Stimulated activated CD4-positive, alpha-beta T cell treated with anti-CD3 and anti-CD28 coated beads, Interleukin-4, amount 100 ng/mL, for 24 hours (primary cell): ENCODE results near the gene YDJC.
"Not testable (repeated sequence)": the region's sequence is repeated elsewhere in the genome, so short reads cannot be mapped to it uniquely, and the experiment has no call there.

ENCODE experiments used
- DNase-seq: peaks from one replicate; pipeline ENCODE4 v3.0.0-alpha.2; 2020

The YDJC gene

DNA sequence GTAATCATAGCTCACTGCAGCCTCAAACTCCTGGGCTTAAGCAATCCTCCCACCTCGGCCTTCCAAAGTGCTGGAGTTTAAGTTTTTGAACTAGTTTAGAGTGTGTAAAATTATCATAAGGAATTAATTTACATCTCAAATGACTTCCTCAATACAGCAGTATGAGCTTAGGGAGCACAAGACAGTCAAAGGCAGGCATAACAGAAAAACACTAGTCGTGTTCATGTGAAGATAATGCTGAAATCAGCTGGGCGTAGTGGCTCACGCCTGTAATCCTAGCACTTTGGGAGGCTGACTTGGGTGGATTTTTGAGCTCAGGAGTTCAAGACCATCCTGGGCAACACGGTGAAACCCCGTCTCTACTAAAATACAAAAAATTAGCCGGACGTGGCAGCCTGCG lies 25.8 kb downstream of the YDJC start:
- DNase-seq: no peak

DNA sequence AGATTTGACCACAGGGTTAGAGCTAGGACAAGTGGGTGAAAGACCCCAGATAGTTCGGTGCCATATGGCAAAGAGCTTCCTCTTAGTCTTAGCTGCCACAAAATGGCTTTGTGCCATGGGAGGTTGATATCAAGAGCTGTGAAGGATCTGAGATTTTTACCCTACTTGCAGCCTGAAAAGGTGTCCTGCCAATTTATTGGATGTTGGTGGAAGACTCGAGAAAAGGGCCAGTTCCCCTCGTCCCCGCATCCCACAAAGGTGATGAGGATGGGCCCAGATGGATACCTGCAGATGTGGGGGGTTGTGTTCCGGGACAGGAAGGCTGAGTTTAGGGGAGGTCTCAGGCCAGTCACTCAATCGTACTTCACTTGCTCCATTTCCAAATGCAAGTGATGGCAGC lies 27.2 kb downstream of the YDJC start:
- no peak for DNase-seq

DNA sequence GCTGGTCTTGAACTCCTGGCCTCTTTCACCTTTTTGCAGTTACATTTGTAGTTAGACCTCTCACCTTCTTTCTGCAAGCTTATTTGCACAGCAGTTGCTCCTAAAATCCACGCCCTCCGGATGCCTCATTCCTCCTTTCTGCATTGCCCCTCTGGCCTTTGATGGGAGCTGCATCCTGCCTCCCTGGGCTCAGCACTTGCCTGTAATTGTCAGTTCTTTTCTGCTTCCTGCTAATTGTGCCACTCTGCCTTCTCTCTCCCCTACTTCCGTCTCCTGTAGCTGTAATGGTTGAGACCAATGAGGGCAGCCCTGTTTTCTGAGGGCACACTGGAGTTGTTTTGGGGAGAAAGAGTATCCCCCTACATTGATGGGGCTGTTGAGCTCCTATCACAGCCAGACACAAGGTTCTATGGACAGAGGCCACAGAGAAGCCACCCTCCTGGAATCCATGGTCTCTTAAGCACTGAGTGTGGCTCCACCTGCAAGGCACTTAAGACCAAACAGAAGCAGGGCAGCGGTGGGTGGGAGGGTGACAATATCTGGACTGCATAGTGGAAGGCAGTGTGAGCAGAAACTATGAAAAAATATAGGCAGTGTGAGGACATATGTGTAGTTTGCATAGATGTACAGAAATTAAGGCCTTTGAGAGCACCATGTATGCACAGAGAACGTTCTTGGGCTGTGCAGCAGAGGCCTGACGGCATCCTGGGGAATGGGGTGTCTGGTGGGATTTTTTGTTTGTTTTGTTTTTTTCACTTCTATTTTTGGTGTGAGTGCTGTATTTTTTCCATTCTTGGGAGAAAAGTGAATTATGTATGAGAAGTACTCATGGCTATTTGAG lies 30.5 kb downstream of the YDJC start:
- no peak for DNase-seq

DNA sequence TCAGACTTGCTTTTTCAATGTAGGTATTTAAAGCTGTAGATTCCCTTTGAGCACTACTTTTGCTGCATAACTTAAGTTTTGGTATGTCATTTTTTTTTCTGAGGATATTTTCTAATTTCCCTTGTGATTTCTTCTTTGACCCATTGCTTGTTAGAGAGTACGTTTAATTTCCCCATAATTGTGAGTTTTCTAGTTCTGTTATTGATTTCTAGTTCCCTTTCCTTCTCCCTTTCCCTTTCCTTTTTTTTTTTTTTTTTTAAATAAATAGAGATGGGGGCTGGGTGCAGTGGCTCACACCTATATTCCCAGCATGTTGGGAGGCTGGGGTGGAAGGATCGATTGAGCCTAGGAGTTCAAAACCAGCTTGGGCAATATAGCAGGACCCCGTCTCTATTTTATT lies 31.5 kb downstream of the YDJC start:
- no peak for DNase-seq

DNA sequence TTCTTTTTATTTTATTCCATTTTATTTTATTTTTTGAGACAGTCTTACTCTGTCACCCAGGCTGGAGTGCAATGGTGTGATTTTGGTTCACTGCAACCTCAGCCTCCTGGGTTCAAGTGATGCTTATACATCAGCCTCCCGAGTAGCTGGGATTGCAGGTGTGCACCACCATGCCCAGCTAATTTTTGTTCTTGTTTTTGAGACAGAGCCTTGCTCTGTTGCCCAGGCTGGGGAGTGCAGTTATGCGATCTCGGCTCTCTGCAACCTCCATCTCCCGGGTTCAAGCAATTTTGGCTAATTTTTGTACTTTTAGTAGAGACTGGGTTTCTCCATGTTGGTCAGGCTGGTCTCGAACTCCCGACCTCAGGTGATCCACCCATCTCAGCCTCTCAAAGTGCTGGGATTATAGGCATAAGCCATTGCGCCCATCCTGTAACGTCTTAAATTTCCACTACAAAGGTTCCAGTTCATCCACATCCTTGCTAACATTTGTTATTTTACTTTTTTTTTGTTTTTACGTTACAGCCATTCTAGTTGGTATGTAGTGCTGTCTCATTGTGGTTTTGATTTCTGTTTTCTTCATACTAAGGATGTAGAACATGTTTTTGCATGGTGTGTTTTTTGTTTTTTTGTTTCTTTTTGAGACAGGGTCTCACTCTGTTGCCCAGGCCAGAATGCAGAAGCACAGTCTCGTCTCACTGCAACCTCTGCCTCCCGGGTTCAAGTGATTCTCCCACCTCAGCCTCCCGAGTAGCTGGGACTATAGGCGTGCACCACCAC lies 33.3 kb downstream of the YDJC start:
- DNase-seq: not testable (repeated sequence)

DNA sequence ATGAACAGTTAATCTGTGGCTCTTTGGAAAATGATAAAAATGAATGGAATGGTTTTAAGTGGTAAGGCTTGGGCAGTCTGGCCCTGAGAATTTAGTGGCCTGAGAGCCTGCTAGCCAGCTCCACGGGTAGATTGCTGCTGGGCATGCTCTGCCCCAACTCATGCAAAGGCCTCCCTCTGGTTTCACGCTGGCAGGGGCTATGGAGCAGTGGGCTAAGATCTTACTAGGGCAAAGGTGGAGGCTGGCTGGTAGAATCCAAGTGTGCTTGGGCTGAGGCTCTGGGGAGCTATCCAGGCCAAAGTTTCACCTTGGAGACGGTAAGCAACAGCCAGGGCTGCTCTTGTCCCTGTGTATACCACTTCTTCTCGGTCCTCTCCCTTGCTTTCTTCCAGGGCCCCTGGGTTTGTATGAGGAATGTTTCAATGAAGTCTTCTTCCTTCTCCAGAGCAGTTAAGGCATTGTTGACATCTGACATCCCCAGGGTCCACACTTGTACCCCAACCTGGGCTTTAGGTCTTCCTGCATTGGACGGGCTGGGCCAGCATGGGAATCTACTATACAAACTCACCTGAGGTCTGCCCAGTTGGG lies 34.9 kb downstream of the YDJC start:
- DNase-seq: no peak

DNA sequence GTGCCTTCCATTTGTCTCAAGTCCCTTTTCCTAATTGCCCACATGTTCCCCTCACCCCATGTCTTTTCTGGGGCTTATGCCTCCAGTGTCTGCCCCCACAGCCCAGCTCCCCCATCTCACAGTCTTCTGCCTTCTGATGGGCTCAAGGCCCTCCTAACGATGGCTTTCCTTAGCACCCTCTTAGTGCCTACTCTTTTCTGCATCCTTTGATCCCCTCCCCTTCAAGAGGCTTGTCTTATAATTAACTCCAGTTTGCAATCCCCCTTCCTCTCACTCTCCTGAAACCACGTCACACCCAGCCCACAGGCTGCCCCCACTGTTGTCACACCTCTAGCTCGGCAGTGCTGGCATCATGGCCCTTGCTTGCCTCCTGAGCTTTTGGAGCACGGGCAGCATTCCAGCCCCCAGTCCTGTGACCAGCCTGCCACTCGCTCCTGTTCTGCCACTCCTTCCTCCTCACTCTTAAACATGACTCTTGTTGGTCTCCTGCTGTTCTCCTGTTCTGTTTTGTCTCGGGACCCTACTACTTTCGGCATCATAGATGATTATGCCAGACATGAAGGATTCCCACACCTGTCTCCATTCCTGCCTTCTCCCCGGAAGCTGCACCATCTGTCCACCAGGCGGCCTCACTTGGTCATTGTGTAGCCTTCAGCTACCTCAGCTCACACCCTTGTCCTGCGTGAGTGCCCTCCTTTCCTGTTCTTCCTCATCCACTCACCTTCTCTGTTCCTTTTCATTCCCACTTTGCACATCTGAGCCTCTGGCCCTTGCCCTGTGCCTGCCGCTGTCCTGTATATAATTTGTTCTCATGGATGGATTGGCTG lies 36.2 kb downstream of the YDJC start:
- DNase-seq: no peak

DNA sequence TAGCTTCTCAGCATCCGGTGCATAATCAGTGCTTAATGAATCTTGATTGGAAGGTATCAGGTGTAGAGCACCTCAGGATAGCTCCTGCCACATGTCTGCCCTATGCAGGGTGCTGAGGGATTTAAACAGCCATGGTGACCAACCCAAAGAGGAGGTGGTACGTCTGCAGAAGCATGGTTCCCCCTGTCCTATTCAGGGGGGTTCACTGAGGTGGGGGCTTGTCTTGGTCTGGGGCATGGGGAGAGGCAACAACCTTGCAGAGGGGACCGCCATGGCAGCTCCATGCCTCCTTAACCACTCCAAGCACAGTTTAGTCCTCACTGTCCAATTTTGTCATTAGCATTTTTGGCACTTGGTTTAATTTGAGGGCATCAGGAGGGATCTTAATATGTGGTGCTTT lies 37.4 kb downstream of the YDJC start:
- no peak for DNase-seq

DNA sequence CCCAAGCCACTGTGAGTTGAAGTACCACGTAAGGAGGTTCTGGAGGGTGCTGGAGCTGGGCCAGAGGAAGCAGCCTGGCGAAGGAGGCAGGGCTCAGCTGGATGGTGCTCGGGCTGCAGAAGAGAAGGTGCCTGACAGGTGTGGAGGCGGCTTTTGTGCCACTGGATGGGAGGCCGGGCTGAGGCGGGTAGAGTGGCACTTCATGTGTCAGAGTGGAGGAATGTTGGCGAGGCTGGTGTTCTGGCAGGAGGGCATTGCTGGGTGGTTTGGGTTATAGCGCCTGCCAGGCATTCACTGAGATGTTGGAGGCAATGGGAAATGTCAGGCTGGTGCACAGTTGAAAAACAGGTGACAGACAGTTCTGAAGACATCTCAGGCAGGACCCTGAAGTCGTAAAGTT lies 38.1 kb downstream of the YDJC start:
- DNase-seq: no peak

DNA sequence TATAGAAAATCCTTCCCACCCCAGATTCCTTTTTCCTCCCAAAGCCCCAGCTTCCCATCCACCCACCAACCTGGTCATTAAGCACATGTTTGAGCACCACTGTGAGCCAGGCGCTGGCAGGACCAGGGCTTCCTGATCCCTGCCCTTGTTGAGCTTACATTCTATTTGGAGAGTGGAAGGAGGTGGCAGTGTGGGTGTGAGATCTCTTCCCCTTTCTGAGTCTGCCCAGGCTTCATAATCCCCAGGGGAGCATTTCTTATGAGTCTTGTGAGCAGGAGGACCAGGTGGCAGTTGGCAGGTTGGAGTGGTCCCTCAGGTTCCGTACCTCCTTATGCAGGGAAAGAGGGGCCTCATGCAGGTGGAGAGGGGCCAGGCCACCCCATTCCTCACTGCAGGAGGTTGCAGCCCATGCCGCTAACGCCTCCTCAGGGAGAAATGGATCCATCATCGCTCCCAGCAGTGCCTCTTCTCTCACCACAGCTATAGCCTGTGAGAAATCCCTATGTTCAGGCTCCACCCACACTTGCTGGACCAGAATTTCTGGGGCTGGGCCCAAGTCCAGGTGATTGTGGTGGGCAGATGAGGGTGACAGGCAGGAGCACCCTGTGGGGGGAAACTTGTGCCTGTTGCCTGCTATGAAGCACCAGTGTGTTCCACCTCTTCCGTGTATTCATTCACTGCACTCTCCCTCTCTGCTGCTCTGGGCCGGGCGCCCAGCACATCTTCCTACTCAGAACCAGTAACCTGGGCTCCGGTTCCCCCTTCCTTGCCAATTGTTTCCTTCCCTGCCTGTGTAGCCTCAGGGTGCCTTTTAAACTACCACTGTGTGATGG lies 38.8 kb downstream of the YDJC start:
- no peak for DNase-seq

DNA sequence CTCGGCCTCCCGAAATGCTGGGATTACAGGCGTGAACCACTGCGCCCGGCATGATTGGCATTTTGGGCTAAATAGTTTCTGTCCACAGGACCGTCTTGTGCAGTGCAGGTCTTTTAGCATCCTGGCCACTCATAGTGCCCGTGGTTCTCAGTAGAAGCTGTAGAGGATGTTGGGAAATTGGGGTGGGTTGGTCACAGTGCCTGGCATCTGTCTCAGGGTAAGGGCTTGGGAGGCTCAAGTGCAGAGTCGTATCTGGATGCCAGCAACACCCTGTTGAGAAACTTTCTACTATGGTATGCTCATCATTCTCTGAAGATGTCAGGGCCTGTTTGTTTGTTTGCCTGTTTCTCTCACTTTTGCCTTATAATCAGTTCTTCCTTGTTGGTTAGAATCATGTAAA lies 40.4 kb downstream of the YDJC start:
- DNase-seq: no peak

DNA sequence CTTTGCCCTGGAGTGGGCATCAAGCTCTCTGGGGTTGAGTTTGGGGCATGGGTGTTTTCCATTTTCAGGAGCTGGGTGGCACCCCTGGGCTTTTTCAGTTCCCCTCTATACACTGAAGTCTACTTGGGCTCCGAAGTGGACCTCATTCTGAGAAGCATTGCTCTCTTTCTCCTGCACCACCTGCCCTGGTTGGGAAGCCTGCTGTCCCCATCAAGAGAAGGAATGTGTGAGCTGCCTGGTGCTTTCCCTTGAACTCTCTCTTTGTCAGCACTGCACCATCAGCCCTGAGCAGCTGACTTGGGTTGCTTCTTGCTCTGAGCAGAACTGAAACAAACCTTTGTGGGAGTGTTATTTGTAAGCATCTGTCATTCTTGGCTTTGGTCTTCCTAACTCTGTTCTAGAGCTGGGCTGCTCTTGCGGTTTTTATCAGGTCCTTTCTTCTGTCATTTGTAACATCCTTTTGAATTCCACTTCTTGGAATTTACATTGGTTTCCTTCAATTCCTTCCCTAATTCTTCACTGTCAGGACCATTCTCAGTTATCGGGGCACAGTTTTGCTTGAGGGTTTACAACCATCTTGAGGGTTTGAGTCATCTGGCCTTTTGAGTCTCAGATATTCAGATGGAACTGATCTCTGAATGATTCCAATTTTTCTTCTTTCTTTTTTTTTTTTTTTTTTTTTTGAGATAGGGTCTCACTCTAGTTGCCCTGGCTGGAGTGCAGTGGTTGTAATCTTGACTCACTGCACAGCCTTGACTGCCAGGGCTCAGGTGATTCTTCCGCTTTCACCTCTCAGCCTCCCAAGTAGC lies 41.8 kb downstream of the YDJC start:
- peak; percentile 66 for DNase-seq

DNA sequence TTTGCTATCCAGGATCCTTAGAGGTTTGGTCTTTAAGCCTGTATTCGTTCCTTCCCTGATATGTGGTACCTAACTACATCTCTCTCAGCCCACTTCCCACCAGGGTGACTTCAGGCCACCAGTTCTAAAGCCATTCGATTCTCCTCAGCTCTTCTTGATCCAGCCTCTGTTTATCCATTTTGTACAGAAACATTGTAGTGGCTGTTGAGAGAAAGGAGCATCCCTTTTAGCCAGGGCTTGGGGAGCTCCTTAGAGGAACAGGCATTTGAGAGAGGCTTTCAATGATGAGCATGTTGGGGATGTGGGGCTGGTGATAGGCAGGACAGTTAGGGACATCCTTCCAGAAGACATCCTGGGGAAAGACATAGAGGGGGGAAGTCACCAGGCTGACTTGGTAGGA lies 44.4 kb downstream of the YDJC start:
- no peak for DNase-seq

DNA sequence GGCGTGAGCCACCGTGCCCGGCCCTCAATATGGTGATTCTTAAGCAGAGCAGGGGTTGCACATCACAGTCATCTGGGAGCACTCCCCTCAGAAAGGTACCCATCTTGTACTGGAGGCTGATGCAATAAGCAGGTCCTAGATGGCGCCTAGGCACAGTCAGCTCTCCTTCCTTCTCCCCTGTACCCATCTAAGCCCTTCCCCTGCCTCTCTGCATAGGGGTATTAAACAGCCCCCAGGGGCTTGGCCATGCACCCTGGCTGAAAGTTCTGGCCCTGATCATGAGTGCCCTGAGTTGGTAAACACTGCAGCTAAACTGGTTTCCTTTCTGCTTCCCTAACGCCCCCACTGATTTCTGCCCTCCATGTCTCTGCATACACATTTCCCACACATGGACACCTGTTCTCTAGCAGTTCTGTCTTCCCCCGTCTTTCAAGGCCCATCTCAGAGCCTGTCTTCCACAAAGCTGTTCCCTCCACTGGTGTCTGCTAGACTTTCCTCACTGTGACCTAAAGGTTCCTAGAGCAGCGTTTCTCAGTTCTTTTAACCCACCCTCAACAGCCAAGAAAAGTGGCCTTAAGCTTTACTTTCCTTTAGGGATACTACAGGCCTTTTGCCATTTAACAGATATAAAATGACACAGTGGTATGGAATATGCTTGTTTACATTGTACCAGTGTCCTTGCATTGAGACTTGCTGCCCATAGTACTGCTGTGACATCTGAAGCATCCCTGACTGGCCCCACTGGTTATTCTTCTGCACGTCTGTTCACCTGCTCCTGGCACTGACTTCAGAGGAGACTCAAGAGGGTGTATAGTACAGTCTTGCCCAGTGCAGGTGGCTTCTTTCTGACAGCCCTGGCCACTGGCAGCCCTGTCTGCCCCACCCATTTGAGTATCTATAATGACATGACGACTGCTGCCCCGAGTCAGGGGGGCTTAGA lies 46.8 kb downstream of the YDJC start:
- no peak for DNase-seq

DNA sequence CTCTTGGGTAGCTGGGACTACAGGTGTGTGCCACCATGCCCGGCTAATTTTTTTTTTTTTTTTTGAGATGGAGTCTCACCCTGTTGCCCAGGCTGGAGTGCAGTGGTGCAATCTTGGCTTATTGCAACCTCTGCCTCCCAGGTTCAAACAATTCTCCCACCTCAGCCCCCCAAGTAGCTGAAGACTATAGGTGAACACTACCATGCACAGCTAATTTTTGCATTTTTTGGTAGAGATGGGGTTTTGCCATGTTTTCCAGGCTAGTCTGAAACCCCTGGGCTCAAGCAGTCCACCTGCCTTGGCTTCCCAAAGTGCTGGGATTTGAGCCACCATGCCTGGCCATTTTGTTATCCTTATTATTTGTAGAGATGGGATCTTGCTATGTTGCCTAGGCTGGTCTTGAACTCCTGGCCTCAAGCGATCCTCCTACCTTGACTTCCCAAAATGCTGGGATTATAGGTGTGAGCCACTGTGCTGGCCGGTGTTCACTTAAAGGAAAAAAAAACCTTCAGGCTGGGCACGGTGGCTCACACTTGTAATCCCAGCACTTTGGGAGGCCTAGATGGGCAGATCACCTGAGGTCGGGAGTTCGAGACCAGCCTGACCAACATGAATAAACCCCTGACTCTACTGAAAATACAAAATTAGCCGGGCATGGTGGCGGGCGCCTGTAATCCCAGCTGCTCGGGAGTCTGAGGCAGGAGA lies 48.7 kb downstream of the YDJC start:
- not testable (repeated sequence) for DNase-seq

DNA sequence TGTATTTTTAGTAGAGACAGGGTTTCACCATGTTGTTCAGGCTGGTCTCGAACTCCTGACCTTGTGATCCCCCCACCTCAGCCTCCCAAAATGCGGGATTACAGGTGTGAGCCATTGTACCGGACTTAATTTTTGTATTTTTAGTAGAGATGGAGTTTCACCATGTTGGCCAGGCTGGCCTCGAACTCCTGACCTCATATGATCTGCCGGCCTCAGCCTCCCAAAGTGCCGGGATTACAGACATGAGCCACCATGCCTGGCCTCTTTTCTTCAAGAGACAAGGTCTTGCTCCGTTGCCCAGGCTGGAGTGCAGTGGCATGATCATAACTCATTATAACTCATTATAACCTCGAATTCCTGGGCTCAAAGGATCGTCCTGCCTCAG lies 49.2 kb downstream of the YDJC start:
- DNase-seq: not testable (repeated sequence)

DNA sequence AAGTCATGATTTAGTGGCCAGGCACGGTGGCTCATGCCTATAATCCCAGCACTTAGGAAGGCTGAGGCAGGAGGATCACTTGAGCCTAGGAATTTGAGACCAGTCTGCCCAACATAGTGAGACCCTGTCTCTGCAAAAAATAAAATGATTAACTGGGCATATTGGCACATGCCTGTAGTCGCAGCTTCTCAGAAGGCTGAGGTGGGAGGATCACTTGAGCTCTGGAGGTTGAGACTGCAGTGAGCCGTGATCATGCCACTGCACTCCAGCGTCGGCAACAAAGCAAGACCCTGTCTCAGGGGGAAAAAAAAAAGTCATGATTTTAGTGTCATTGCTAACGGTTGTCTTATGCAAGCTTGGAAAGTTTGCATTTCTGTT lies 50.4 kb downstream of the YDJC start:
- DNase-seq: no peak
